GM12891 (cell line): Measurements from ENCODE around the gene VNN1.

Experiments
- POLR2A ChIP-seq: IDR thresholded peaks from 2 replicates; pipeline ENCODE4 v1.6.1; 2011; ENCODE audit warnings: low read depth, low read length, control low read depth
- POLR2AphosphoS5 ChIP-seq: IDR thresholded peaks from 2 replicates; pipeline ENCODE4 v1.6.1; 2011; ENCODE audit warnings: low read depth, low read length, control low read depth
- POU2F2 ChIP-seq: IDR thresholded peaks from 2 replicates; pipeline ENCODE4 v1.6.1; 2011; ENCODE audit warnings: low read depth, mild to moderate bottlenecking, control low read depth, low read length, moderate library complexity
- TAF1 ChIP-seq: IDR thresholded peaks from 2 replicates; pipeline ENCODE4 v1.6.1; 2011; ENCODE audit warnings: low read depth, low read length, control low read depth

- TF ChIP-seq POLR2AphosphoS5 (no peak), POLR2A (no peak), POU2F2 (no peak), TAF1 (no peak)
These were observed 46.4 kb upstream of the VNN1 start for GRCh38 chr6:132760256-132760655.
